Measurements from ENCODE around the gene PROZ.

The PROZ gene

GRCh38 chr13:113210833-113211232 lies 52.4 kb downstream of the PROZ start:
- Histone ChIP-seq H3K27me3 (replicated peaks; ENCODE audit: insufficient read depth, low read length) (no peaks in the 10 kb centered on the region), H3K9me3 (replicated peaks; ENCODE audit: insufficient read depth, low read length) (no peaks in the 10 kb centered on the region), H2AFZ (ENCODE audit: low read length) (no peak overlapping the region), H3K27ac (ENCODE audit: low read length) (no peak overlapping the region), H3F3A (ENCODE audit: insufficient read depth, low read length) (peaks cover 7% of the 10 kb centered on the region), H3K9ac (ENCODE audit: low read length) (no peak overlapping the region; the same call in 1 of the 2 replicates), H3K4me1 (ENCODE audit: low read length) (peaks cover 13% of the 10 kb centered on the region), H3K4me3 (ENCODE audit: low read length) (peak overlapping the region; percentile 74; the same call in 1 of the 2 replicates), H3K36me3 (replicated peaks; ENCODE audit: insufficient read depth, low read length) (no peaks in the 10 kb centered on the region; the same call in 1 of the 2 replicates), H4K20me1 (ENCODE audit: insufficient read depth, low read length) (peaks cover 24% of the 10 kb centered on the region), H3K9me2 (replicated peaks; ENCODE audit: insufficient read depth, low read length) (no peaks in the 10 kb centered on the region), H3K4me2 (ENCODE audit: low read depth, low read length) (peak overlapping the region; percentile 88), H3K79me2 (ENCODE audit: low read length) (peaks cover 87% of the 10 kb centered on the region)
- DNase-seq, result no peak
- TF ChIP-seq CTCF (IDR thresholded peaks at IDR 0.05; ENCODE audit: low read length) (no peak), EZH2phosphoT487 (IDR thresholded peaks at IDR 0.05; ENCODE audit: low read length) (no peak), EZH2 (optimal IDR thresholded peaks at IDR 0.05; ENCODE audit: low read depth, low read length) (no peak)

DNA sequence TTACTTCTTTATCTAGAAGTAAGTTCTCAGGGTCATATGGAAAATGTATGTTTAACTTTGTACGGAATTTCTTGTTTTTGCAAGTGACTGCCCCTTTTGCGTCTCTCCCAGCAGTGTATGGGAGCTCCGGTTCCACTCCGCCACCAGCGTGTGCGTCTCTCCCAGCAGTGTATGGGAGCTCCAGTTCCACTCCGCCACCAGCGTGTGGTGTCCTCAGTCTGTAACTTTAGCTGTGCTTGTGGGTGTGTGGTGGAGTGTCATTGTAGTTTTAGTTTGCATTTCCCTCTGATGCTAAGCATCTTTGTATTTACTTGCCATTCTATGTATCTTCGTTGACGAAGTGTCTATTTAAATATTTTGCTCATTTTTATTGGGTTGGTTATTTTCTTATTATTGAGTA lies 53.3 kb downstream of the PROZ start:
- H3K36me3 ChIP-seq (replicated peaks; ENCODE audit: insufficient read depth, low read length), result no peaks in the 10 kb centered on the region; the same call in 1 of the 2 replicates
- H3K4me1 ChIP-seq (ENCODE audit: low read length), result peaks cover 12% of the 10 kb centered on the region
- no peaks in the 10 kb centered on the region for H3K9me3 ChIP-seq (replicated peaks; ENCODE audit: insufficient read depth, low read length)
- H3K4me3 ChIP-seq (ENCODE audit: low read length), result no peak overlapping the region
- H3F3A ChIP-seq (ENCODE audit: insufficient read depth, low read length), result peaks cover 7% of the 10 kb centered on the region
- no peak overlapping the region for H3K9ac ChIP-seq (ENCODE audit: low read length)
- no peaks in the 10 kb centered on the region for H3K27me3 ChIP-seq (replicated peaks; ENCODE audit: insufficient read depth, low read length)
- no peak for DNase-seq
- no peak overlapping the region for H2AFZ ChIP-seq (ENCODE audit: low read length)
- TF ChIP-seq EZH2 (optimal IDR thresholded peaks at IDR 0.05; ENCODE audit: low read depth, low read length), result no peak
- TF ChIP-seq EZH2phosphoT487 (IDR thresholded peaks at IDR 0.05; ENCODE audit: low read length), result no peak
- peak; percentile 22 for TF ChIP-seq CTCF (IDR thresholded peaks at IDR 0.05; ENCODE audit: low read length)
- no peak overlapping the region for H3K27ac ChIP-seq (ENCODE audit: low read length)
- H3K4me2 ChIP-seq (ENCODE audit: low read depth, low read length), result no peak overlapping the region
- peaks cover 87% of the 10 kb centered on the region for H3K79me2 ChIP-seq (ENCODE audit: low read length)
- H4K20me1 ChIP-seq (ENCODE audit: insufficient read depth, low read length), result peaks cover 33% of the 10 kb centered on the region
- H3K9me2 ChIP-seq (replicated peaks; ENCODE audit: insufficient read depth, low read length), result no peaks in the 10 kb centered on the region

DNA sequence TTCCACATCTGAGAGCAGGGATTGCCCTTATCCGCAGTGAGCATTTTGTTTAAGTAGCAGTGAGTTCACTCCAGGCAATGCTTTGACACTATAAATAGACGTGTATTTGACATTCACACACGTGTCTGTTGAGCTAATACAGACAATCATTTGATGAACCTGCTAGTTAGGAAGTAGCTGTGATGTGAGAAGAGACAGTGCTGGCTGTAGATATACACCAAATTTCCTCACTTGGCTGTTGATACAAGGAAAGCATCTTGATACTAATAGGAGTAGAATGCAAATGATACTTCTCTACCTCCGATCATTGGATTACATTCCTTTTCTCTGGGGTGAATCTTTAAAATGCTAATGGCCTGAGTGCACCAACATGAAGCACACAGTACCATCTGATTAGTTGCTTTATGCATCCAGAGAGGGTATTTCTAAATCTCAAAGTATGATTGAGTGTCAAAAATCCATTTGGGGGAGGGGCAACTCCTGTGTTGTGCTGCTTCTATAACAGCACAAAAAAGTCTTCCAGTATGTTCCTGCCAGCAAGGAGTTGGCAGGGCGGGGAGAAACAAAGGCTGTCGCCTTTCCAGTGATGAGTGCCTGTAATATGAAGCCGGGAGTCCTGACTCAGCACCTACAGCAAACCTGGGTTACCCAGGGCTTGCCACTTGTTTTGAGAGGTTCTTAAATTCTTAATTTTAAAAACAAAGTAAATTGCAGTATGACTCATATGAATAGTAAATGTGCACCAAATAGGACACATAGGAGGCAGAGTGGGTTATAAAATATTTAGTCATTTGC lies 58.0 kb downstream of the PROZ start:
- peaks cover 100% of the 10 kb centered on the region for H3K79me2 ChIP-seq (ENCODE audit: low read length)
- peaks cover 33% of the 10 kb centered on the region for H4K20me1 ChIP-seq (ENCODE audit: insufficient read depth, low read length)
- H2AFZ ChIP-seq (ENCODE audit: low read length), result no peak overlapping the region
- no peak overlapping the region for H3K27ac ChIP-seq (ENCODE audit: low read length)
- H3K4me3 ChIP-seq (ENCODE audit: low read length), result no peak overlapping the region
- H3K27me3 ChIP-seq (replicated peaks; ENCODE audit: insufficient read depth, low read length), result no peaks in the 10 kb centered on the region
- no peak overlapping the region for H3K4me2 ChIP-seq (ENCODE audit: low read depth, low read length)
- no peaks in the 10 kb centered on the region for H3F3A ChIP-seq (ENCODE audit: insufficient read depth, low read length)
- H3K4me1 ChIP-seq (ENCODE audit: low read length), result no peaks in the 10 kb centered on the region
- no peak for DNase-seq
- H3K9ac ChIP-seq (ENCODE audit: low read length), result no peak overlapping the region
- H3K9me3 ChIP-seq (replicated peaks; ENCODE audit: insufficient read depth, low read length), result no peaks in the 10 kb centered on the region
- H3K36me3 ChIP-seq (replicated peaks; ENCODE audit: insufficient read depth, low read length), result no peaks in the 10 kb centered on the region; the same call in 1 of the 2 replicates
- TF ChIP-seq CTCF (IDR thresholded peaks at IDR 0.05; ENCODE audit: low read length), result no peak
- TF ChIP-seq EZH2phosphoT487 (IDR thresholded peaks at IDR 0.05; ENCODE audit: low read length), result no peak
- no peaks in the 10 kb centered on the region for H3K9me2 ChIP-seq (replicated peaks; ENCODE audit: insufficient read depth, low read length)

Measured in MM.1S (cell line).